Measurements from ENCODE around the gene ZNF488. TPM values are rescaled to one million over a fixed set of nuclear protein-coding genes. Genes with fewer than 3 reads are reported as not detected.

ZNF488 gene
- total and polyA plus RNA-seq, 2 donors (not counting 1 experiment from before 2014, with no cell fraction given) = 0.07 TPM; not detected in 1

- Histone ChIP-seq H3K79me2 (ENCODE audit: control insufficient read depth, insufficient read depth, low read length) (no peaks in the 10 kb centered on the region), H2AFZ (ENCODE audit: low read length) (no peak overlapping the region), H3K27me3 (ENCODE audit: control insufficient read depth, insufficient read depth, low read length) (peaks cover 3% of the 10 kb centered on the region), H3K4me3 (replicated peaks in 1 of 4; ENCODE audit: control extremely low read depth in 1 of 4, insufficient read depth in 1 of 4, low read depth in 3 of 4, low read length in 4 of 4) (no peak overlapping the region), H3K9me3 (ENCODE audit: control insufficient read depth, insufficient read depth, low read depth, low read length) (no peaks in the 10 kb centered on the region), H3K9ac (ENCODE audit: insufficient read depth, low read length) (no peak overlapping the region), H4K20me1 (ENCODE audit: control insufficient read depth, extremely low read depth, insufficient read depth, low read length) (no peaks in the 10 kb centered on the region), H3K4me2 (ENCODE audit: extremely low read depth, insufficient read depth, low read length) (no peak overlapping the region), H3K36me3 (ENCODE audit: control insufficient read depth, insufficient read depth, low read length) (no peaks in the 10 kb centered on the region), H3K4me1 (ENCODE audit: control insufficient read depth, extremely low read depth, insufficient read depth, low read length) (no peaks in the 10 kb centered on the region), H3K27ac (ENCODE audit: insufficient read depth, low read length) (no peak overlapping the region)
- TF ChIP-seq CTCF (conservative IDR thresholded peaks at IDR 0.05 in 1 of 2, IDR thresholded peaks at IDR 0.05 in 1 of 2; ENCODE audit: low read depth in 1 of 2, low read length in 2 of 2) (no peak), EZH2 (IDR thresholded peaks at IDR 0.05; ENCODE audit: low read length, missing control alignments) (no peak)
- no peak for DNase-seq (ENCODE audit: low read depth in 2 of 2)
These were observed 53.7 kb downstream of the ZNF488 start for GRCh38 chr10:47330366-47330765.

- no peak for DNase-seq (ENCODE audit: low read depth in 2 of 2)
- H3K27me3 ChIP-seq (ENCODE audit: control insufficient read depth, insufficient read depth, low read length) = peaks cover 3% of the 10 kb centered on the region
- H3K27ac ChIP-seq (ENCODE audit: insufficient read depth, low read length) = no peak overlapping the region
- H4K20me1 ChIP-seq (ENCODE audit: control insufficient read depth, extremely low read depth, insufficient read depth, low read length) = no peaks in the 10 kb centered on the region
- no peak for TF ChIP-seq CTCF (conservative IDR thresholded peaks at IDR 0.05 in 1 of 2, IDR thresholded peaks at IDR 0.05 in 1 of 2; ENCODE audit: low read depth in 1 of 2, low read length in 2 of 2)
- TF ChIP-seq EZH2 (IDR thresholded peaks at IDR 0.05; ENCODE audit: low read length, missing control alignments) = no peak
- no peak overlapping the region for H2AFZ ChIP-seq (ENCODE audit: low read length)
- H3K4me2 ChIP-seq (ENCODE audit: extremely low read depth, insufficient read depth, low read length) = no peak overlapping the region
- no peaks in the 10 kb centered on the region for H3K9me3 ChIP-seq (ENCODE audit: control insufficient read depth, insufficient read depth, low read depth, low read length)
- H3K36me3 ChIP-seq (ENCODE audit: control insufficient read depth, insufficient read depth, low read length) = no peaks in the 10 kb centered on the region
- no peak overlapping the region for H3K4me3 ChIP-seq (replicated peaks in 1 of 4; ENCODE audit: control extremely low read depth in 1 of 4, insufficient read depth in 1 of 4, low read depth in 3 of 4, low read length in 4 of 4)
- H3K79me2 ChIP-seq (ENCODE audit: control insufficient read depth, insufficient read depth, low read length) = no peaks in the 10 kb centered on the region
- H3K9ac ChIP-seq (ENCODE audit: insufficient read depth, low read length) = no peak overlapping the region
- no peaks in the 10 kb centered on the region for H3K4me1 ChIP-seq (ENCODE audit: control insufficient read depth, extremely low read depth, insufficient read depth, low read length)
These were observed 54.2 kb downstream of the ZNF488 start for GRCh38 chr10:47329855-47330254.

- no peak for DNase-seq (ENCODE audit: low read depth in 2 of 2)
- H3K4me2 ChIP-seq (ENCODE audit: extremely low read depth, insufficient read depth, low read length) = no peak overlapping the region
- H3K27ac ChIP-seq (ENCODE audit: insufficient read depth, low read length) = no peak overlapping the region
- H3K27me3 ChIP-seq (ENCODE audit: control insufficient read depth, insufficient read depth, low read length) = no peaks in the 10 kb centered on the region
- no peaks in the 10 kb centered on the region for H3K79me2 ChIP-seq (ENCODE audit: control insufficient read depth, insufficient read depth, low read length)
- no peaks in the 10 kb centered on the region for H3K4me1 ChIP-seq (ENCODE audit: control insufficient read depth, extremely low read depth, insufficient read depth, low read length)
- H3K9ac ChIP-seq (ENCODE audit: insufficient read depth, low read length) = no peak overlapping the region
- no peak for TF ChIP-seq CTCF (conservative IDR thresholded peaks at IDR 0.05 in 1 of 2, IDR thresholded peaks at IDR 0.05 in 1 of 2; ENCODE audit: low read depth in 1 of 2, low read length in 2 of 2)
- TF ChIP-seq EZH2 (IDR thresholded peaks at IDR 0.05; ENCODE audit: low read length, missing control alignments) = no peak
- no peaks in the 10 kb centered on the region for H3K36me3 ChIP-seq (ENCODE audit: control insufficient read depth, insufficient read depth, low read length)
- no peaks in the 10 kb centered on the region for H3K9me3 ChIP-seq (ENCODE audit: control insufficient read depth, insufficient read depth, low read depth, low read length)
- no peak overlapping the region for H3K4me3 ChIP-seq (replicated peaks in 1 of 4; ENCODE audit: control extremely low read depth in 1 of 4, insufficient read depth in 1 of 4, low read depth in 3 of 4, low read length in 4 of 4)
- H2AFZ ChIP-seq (ENCODE audit: low read length) = no peak overlapping the region
- no peaks in the 10 kb centered on the region for H4K20me1 ChIP-seq (ENCODE audit: control insufficient read depth, extremely low read depth, insufficient read depth, low read length)
These were observed 57.2 kb downstream of the ZNF488 start for GRCh38 chr10:47326927-47327330.
